PC-3 (cell line): ENCODE measurements around the gene TMEM256. TPM values are rescaled to one million over a fixed set of nuclear protein-coding genes. Genes with fewer than 3 reads are reported as not detected.
A peak's percentile ranks its signal among the peaks of the same experiment; 100 is the strongest.

Source experiments
- ATAC-seq: fragments of 200-7000 bp; cut with Tn5 transposase; 2 replicates; pipeline ENCODE4 v1.9.1; 2020; ENCODE audit warnings: mild to moderate bottlenecking, moderate library complexity
- BruUV-seq: library from RNA; stranded (reverse); fragments of 400-500 nt; replicated peaks from 2 replicates; lab custom pipeline; 2021; lab: Mats Ljungman, UMichigan
- CTCF ChIA-PET: fragments of 300-600 bp; sonication (Branson Sonifier 250); formaldehyde crosslinking; loops from one replicate; lab custom pipeline; 2022; ENCODE audit warnings: antibody characterized with exemption; lab: Charles Lee
- POLR2A ChIA-PET: fragments of 300-600 bp; sonication (Branson Sonifier 250); formaldehyde crosslinking; loops from one replicate; lab custom pipeline; 2022; ENCODE audit warnings: antibody characterized with exemption; ENCODE audit not compliant: unreplicated experiment; lab: Charles Lee
- DNase-seq: peaks from one replicate; pipeline ENCODE4 v3.0.0-alpha.2; 2015
- H2AFZ ChIP-seq: fragments of 300-600 bp; sonication (generic); 2 replicates; pipeline ENCODE4 v1.6.0; 2016; ENCODE audit warnings: antibody characterized with exemption, low read length
- H3F3A ChIP-seq: fragments of 300-600 bp; sonication (generic); one replicate; pipeline ENCODE4 v1.6.0; 2017; ENCODE audit warnings: antibody characterized with exemption, low read length, control low read depth, mild to moderate bottlenecking; ENCODE audit not compliant: unreplicated experiment
- H3K27ac ChIP-seq: fragments of 300-600 bp; sonication (generic); 2 replicates; pipeline ENCODE4 v1.5.1; 2016; ENCODE audit warnings: mild to moderate bottlenecking, low read length
- H3K27me3 ChIP-seq: fragments of 300-600 bp; sonication (generic); 2 replicates; pipeline ENCODE4 v1.6.1; 2016; ENCODE audit warnings: low read length, mixed read lengths
- H3K36me3 ChIP-seq: fragments of 300-600 bp; sonication (generic); 2 replicates; pipeline ENCODE4 v1.6.1; 2016; ENCODE audit warnings: low read depth, mixed run types, low read length, mixed read lengths
- H3K4me1 ChIP-seq: fragments of 300-600 bp; sonication (generic); 2 replicates; pipeline ENCODE4 v1.5.1; 2016; ENCODE audit warnings: low read length; ENCODE audit not compliant: insufficient read depth
- H3K4me2 ChIP-seq: fragments of 300-600 bp; sonication (generic); 2 replicates; pipeline ENCODE4 v1.6.0; 2016; ENCODE audit warnings: low read length
- H3K4me3 ChIP-seq: fragments of 300-600 bp; sonication (generic); 2 replicates; pipeline ENCODE4 v1.5.1; 2016; ENCODE audit warnings: mild to moderate bottlenecking, low read length, mixed read lengths
- H3K79me2 ChIP-seq: fragments of 300-600 bp; sonication (generic); 2 replicates; pipeline ENCODE4 v1.6.1; 2017; ENCODE audit warnings: low read length, mixed read lengths
- H3K9ac ChIP-seq: fragments of 300-600 bp; sonication (generic); 2 replicates; pipeline ENCODE4 v1.6.0; 2016; ENCODE audit warnings: mild to moderate bottlenecking, low read length
- H3K9me2 ChIP-seq: fragments of 300-600 bp; sonication (generic); replicated peaks from 2 replicates; pipeline ENCODE4 v1.6.1; 2016; ENCODE audit warnings: mixed run types, low read length, mixed read lengths
- H3K9me3 ChIP-seq: fragments of 300-600 bp; sonication (generic); 2 replicates; pipeline ENCODE4 v1.6.1; 2016; ENCODE audit warnings: low read length, mixed read lengths
- H4K20me1 ChIP-seq: fragments of 300-600 bp; sonication (generic); 2 replicates; pipeline ENCODE4 v1.6.1; 2016; ENCODE audit warnings: low read length, mixed read lengths
- EZH2 ChIP-seq: fragments of 300-600 bp; sonication (generic); IDR thresholded peaks from one replicate; pipeline ENCODE4 v1.6.1; 2017; ENCODE audit warnings: antibody characterized with exemption, mild to moderate bottlenecking, low read length; ENCODE audit not compliant: unreplicated experiment
- EZH2phosphoT487 ChIP-seq: fragments of 300-600 bp; sonication (generic); IDR thresholded peaks from 2 replicates; pipeline ENCODE4 v1.6.1; 2018; ENCODE audit warnings: mild to moderate bottlenecking, antibody characterized with exemption, low read length, borderline replicate concordance
- intact Hi-C: fragments of 100-400 bp; cut with micrococcal nuclease; formaldehyde crosslinking; loops from 2 replicates; pipeline ENCODE4 v1.9.0; 2023
- total RNA-seq: library from RNA; depleted of rRNA; stranded (reverse); fragments of >200 nt; gene quantifications from 2 replicates; pipeline ENCODE4 v1.2.3, GENCODE V29; 2014
- TF ChIP-seq, protein P1 (sequence below): fragments of 300-600 bp; sonication (generic); conservative IDR thresholded peaks from 2 replicates; pipeline ENCODE4 v1.5.1; 2017; ENCODE audit warnings: antibody characterized with exemption, low read depth, mild to moderate bottlenecking, low read length

The TMEM256 gene
- total RNA-seq, 1 experiment from 2014 or later = 82.4 TPM

DNA sequence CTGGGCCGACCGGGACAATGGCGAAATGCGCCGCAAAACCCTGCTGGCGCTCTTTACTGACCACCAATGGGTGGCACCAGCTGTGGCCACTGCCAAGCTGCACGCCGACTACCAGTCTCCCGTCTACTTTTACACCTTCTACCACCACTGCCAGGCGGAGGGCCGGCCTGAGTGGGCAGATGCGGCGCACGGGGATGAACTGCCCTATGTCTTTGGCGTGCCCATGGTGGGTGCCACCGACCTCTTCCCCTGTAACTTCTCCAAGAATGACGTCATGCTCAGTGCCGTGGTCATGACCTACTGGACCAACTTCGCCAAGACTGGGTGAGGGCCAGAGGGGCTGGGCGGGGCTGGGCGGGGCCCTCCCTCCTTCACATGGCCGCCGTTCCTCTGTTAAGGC lies 11.9 kb upstream of the TMEM256 start:
- H3K27ac ChIP-seq = no peak overlapping the region
- H3F3A ChIP-seq = no peaks in the 10 kb centered on the region
- POLR2A ChIA-PET = no interaction called here
- no peaks in the 10 kb centered on the region for H3K9me2 ChIP-seq
- BruUV-seq = no TSS peak
- H3K4me3 ChIP-seq = no peak overlapping the region
- DNase-seq = no peak
- H3K27me3 ChIP-seq = no peaks in the 10 kb centered on the region
- H3K36me3 ChIP-seq = no peaks in the 10 kb centered on the region
- intact Hi-C loops = no loop called here
- H3K9ac ChIP-seq = no peak overlapping the region
- no peak overlapping the region for H3K4me2 ChIP-seq
- TF ChIP-seq EZH2phosphoT487 = no peak
- TF ChIP-seq, protein P1, sequence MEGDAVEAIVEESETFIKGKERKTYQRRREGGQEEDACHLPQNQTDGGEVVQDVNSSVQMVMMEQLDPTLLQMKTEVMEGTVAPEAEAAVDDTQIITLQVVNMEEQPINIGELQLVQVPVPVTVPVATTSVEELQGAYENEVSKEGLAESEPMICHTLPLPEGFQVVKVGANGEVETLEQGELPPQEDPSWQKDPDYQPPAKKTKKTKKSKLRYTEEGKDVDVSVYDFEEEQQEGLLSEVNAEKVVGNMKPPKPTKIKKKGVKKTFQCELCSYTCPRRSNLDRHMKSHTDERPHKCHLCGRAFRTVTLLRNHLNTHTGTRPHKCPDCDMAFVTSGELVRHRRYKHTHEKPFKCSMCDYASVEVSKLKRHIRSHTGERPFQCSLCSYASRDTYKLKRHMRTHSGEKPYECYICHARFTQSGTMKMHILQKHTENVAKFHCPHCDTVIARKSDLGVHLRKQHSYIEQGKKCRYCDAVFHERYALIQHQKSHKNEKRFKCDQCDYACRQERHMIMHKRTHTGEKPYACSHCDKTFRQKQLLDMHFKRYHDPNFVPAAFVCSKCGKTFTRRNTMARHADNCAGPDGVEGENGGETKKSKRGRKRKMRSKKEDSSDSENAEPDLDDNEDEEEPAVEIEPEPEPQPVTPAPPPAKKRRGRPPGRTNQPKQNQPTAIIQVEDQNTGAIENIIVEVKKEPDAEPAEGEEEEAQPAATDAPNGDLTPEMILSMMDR = no peak
- no peak for TF ChIP-seq EZH2
- no peak overlapping the region for H2AFZ ChIP-seq
- no peaks in the 10 kb centered on the region for H3K79me2 ChIP-seq
- H3K9me3 ChIP-seq = no peaks in the 10 kb centered on the region
- no peak for ATAC-seq
- CTCF ChIA-PET = no interaction called here
- H3K4me1 ChIP-seq = no peaks in the 10 kb centered on the region
- H4K20me1 ChIP-seq = no peaks in the 10 kb centered on the region

DNA sequence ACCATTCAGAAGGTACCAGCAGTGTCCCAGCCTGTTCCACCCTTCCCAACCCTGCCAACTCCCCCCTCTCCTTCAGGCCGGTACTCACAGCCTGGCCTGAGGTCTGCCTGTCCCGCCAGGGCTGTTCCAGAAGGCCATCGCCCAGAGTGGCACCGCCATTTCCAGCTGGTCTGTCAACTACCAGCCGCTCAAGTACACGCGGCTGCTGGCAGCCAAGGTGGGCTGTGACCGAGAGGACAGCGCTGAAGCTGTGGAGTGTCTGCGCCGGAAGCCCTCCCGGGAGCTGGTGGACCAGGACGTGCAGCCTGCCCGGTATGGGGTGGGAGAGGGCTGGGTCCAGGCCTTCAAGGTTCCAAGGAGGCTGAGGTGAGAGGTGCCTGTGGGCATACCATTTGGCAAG lies 10.9 kb upstream of the TMEM256 start:
- ChIA-PET CTCF (no interaction called here), POLR2A (no interaction called here)
- H3K27me3 ChIP-seq = no peaks in the 10 kb centered on the region
- no peak overlapping the region for H3K4me3 ChIP-seq
- no peak overlapping the region for H3K9ac ChIP-seq
- TF ChIP-seq, protein P1 = no peak
- TF ChIP-seq EZH2phosphoT487 (no peak), EZH2 (no peak)
- no peak overlapping the region for H3K4me2 ChIP-seq
- intact Hi-C loops = no loop called here
- H3K27ac ChIP-seq = no peak overlapping the region
- H2AFZ ChIP-seq = no peak overlapping the region
- H3K79me2 ChIP-seq = no peaks in the 10 kb centered on the region
- DNase-seq = no peak
- ATAC-seq = no peak
- no peaks in the 10 kb centered on the region for H3F3A ChIP-seq
- H3K9me3 ChIP-seq = no peaks in the 10 kb centered on the region
- no TSS peak for BruUV-seq
- no peaks in the 10 kb centered on the region for H3K36me3 ChIP-seq
- no peaks in the 10 kb centered on the region for H3K4me1 ChIP-seq
- no peaks in the 10 kb centered on the region for H4K20me1 ChIP-seq
- no peaks in the 10 kb centered on the region for H3K9me2 ChIP-seq

DNA sequence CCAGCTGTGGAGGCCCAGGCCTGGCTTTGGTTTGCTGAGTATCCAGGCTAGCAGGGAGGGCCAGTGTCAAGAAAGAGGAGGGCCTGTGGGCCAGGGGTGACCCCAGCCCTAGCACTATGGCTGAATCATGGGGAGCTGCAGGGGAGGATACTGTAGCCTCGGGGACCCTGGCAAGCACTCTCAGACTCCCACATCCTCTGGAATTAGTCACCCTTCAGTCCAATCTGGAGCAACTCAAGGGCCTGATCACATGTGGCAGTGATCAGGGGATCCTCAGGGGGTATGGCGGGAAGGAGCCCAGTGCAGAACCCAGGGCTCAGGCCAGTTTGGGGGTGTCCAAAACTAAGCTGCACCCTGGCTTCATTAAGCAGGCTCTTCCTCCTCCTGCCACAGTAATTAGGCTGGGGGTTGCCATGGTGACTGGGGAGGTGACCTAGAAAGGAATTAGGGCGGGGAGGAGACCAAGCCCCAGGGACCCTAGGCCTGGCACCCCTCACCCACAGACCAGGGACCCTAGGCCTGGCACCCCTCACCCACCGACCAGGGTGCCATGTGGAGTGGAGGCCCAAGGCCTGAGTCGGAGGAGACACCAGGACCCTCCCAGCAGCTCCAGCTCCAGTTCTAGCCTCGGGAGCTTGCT lies 9.6 kb upstream of the TMEM256 start:
- POLR2A ChIA-PET = no interaction called here
- H4K20me1 ChIP-seq = no peaks in the 10 kb centered on the region
- no peaks in the 10 kb centered on the region for H3K36me3 ChIP-seq
- no peak for TF ChIP-seq EZH2phosphoT487
- no peak for TF ChIP-seq EZH2
- TF ChIP-seq, protein P1 = no peak
- no peak overlapping the region for H2AFZ ChIP-seq
- H3K27ac ChIP-seq = no peak overlapping the region
- CTCF ChIA-PET = no interaction called here
- ATAC-seq (no peak), DNase-seq (peak; percentile 21)
- no peaks in the 10 kb centered on the region for H3K9me2 ChIP-seq
- no peaks in the 10 kb centered on the region for H3K9me3 ChIP-seq
- H3K79me2 ChIP-seq = no peaks in the 10 kb centered on the region
- intact Hi-C loops = no loop called here
- H3K4me3 ChIP-seq = no peak overlapping the region
- BruUV-seq = no TSS peak
- no peaks in the 10 kb centered on the region for H3K4me1 ChIP-seq
- no peaks in the 10 kb centered on the region for H3F3A ChIP-seq
- no peak overlapping the region for H3K9ac ChIP-seq
- no peak overlapping the region for H3K4me2 ChIP-seq
- no peaks in the 10 kb centered on the region for H3K27me3 ChIP-seq
